Fibroblast of the aortic adventitia (primary cell): ENCODE data around the gene HOXA6. TPM values are rescaled to one million over a fixed set of nuclear protein-coding genes. Genes with fewer than 3 reads are reported as not detected.

Experiments used
- DNase-seq: peaks from one replicate; pipeline ENCODE4 v3.0.0-alpha.2; 2010; ENCODE audit warnings: low read depth
- H3K4me3 ChIP-seq: 2 replicates; pipeline ENCODE4 v1.5.1; 2011; ENCODE audit warnings: low read depth, mild to moderate bottlenecking, control low read depth, low read length, moderate library complexity
- CTCF ChIP-seq: IDR thresholded peaks from 2 replicates; pipeline ENCODE4 v1.5.1; 2011; ENCODE audit warnings: mild to moderate bottlenecking, low read length, control low read depth, inconsistent platforms; ENCODE audit not compliant: insufficient read depth
- total RNA-seq: library from RNA; depleted of rRNA; stranded (reverse); fragments of >200 nt; gene quantifications from 2 replicates; pipeline ENCODE4 v1.2.3, GENCODE V29; 2012; ENCODE audit warnings: low replicate concordance

Gene HOXA6
- total RNA-seq, 1 donor, result not detected

GRCh38 chr7:27159266-27160144 lies 11.9 kb upstream of the HOXA6 start:
- H3K4me3 ChIP-seq, result no peak overlapping the region
- TF ChIP-seq CTCF, result no peak
- DNase-seq, result no peak

- TF ChIP-seq CTCF, result no peak
- DNase-seq, result no peak
- no peak overlapping the region for H3K4me3 ChIP-seq
Measured at GRCh38 chr7:27158436-27159265, 11.1 kb upstream of the HOXA6 start.

GRCh38 chr7:27157702-27158431 lies 10.3 kb upstream of the HOXA6 start:
- no peak for TF ChIP-seq CTCF
- H3K4me3 ChIP-seq, result no peak overlapping the region
- no peak for DNase-seq

- no peak for DNase-seq
- H3K4me3 ChIP-seq, result no peak overlapping the region
- no peak for TF ChIP-seq CTCF
Measured at GRCh38 chr7:27156916-27157701, 9.5 kb upstream of the HOXA6 start.

GRCh38 chr7:27156508-27156898 lies 8.9 kb upstream of the HOXA6 start, which contains the start of gene HOXA7:
Gene HOXA7, minus strand, starts transcription at chr7:27156675. Its CDS starts 130 bp downstream, at chr7:27156545.
- no peak for TF ChIP-seq CTCF
- H3K4me3 ChIP-seq, result no peak within 1 kb of the TSS
- no peak for DNase-seq
